Peyer's patch (tissue), 4 donors: ENCODE results near the gene SRD5A2. TPM values are rescaled to one million over a fixed set of nuclear protein-coding genes. Genes with fewer than 3 reads are reported as not detected.

Experiments used
- DNase-seq, 3 donors: peaks; one replicate each; pipeline ENCODE4 v3.0.0-alpha.2; 2017 to 2019
- H3K27ac ChIP-seq, 4 donors: fragments of 200-600 bp; sonication (generic); one replicate each; pipeline ENCODE4 v1.5.1; 2016 to 2019
- H3K27me3 ChIP-seq, 2 donors: fragments of 200-600 bp; sonication (generic); one replicate each; pipeline ENCODE4 v1.5.1; 2019
- H3K36me3 ChIP-seq, 3 donors: fragments of 200-600 bp; sonication (generic); one replicate each; pipeline ENCODE4 v1.5.1; 2016 to 2019
- H3K4me1 ChIP-seq, 4 donors: fragments of 200-600 bp; sonication (generic); one replicate each; pipeline ENCODE4 v1.5.1; 2016 to 2019
- H3K4me3 ChIP-seq, 4 donors: fragments of 200-600 bp; sonication (generic); 1 replicate in 3 of 4; 2 replicates in 1 of 4; pipeline ENCODE4 v1.5.1; 2016 to 2019; ENCODE audit warnings: mild to moderate bottlenecking in 1 of 4
- H3K9me3 ChIP-seq, 4 donors: fragments of 200-600 bp; sonication (generic); one replicate each; pipeline ENCODE4 v1.5.1; 2016 to 2019; ENCODE audit warnings: mild to moderate bottlenecking in 1 of 4
- POLR2A ChIP-seq, 2 donors: fragments of 450-650 bp; IDR thresholded peaks; one replicate each; pipeline ENCODE4 v1.5.1; 2017; ENCODE audit warnings: antibody characterized with exemption in 2 of 2, mild to moderate bottlenecking in 2 of 2, moderate library complexity in 2 of 2
- total RNA-seq, 4 donors: library from RNA; depleted of rRNA; stranded (reverse); fragments of >200 nt; gene quantifications; one replicate each; pipeline ENCODE4 v1.1.0, GENCODE V29; 2016
- TF ChIP-seq, protein P1 (sequence below), 6 experiments: fragments of 450-650 bp in 4 of 6; fragments of 200-600 bp in 2 of 6; sonication (generic) in 1 of 6; IDR thresholded peaks; one replicate each; pipeline ENCODE4 v1.5.1; 2017 to 2019; ENCODE audit warnings: antibody characterized with exemption in 6 of 6, mild to moderate bottlenecking in 3 of 6, moderate library complexity in 1 of 6

The SRD5A2 gene
- total RNA-seq, 4 donors from 2014 or later, result not detected

GRCh38 chr2:31476511-31477180 is 104.1 kb downstream of the SRD5A2 start:
- Histone ChIP-seq H3K9me3 (no peaks in the 10 kb centered on the region), H3K27me3 (no peaks in the 10 kb centered on the region), H3K4me1 (no peaks in the 10 kb centered on the region), H3K4me3 (no peak overlapping the region), H3K36me3 (no peaks in the 10 kb centered on the region), H3K27ac (no peak overlapping the region)
- no peak for DNase-seq
- TF ChIP-seq POLR2A (IDR thresholded peaks at IDR 0.05), result no peak
- TF ChIP-seq, protein P1, sequence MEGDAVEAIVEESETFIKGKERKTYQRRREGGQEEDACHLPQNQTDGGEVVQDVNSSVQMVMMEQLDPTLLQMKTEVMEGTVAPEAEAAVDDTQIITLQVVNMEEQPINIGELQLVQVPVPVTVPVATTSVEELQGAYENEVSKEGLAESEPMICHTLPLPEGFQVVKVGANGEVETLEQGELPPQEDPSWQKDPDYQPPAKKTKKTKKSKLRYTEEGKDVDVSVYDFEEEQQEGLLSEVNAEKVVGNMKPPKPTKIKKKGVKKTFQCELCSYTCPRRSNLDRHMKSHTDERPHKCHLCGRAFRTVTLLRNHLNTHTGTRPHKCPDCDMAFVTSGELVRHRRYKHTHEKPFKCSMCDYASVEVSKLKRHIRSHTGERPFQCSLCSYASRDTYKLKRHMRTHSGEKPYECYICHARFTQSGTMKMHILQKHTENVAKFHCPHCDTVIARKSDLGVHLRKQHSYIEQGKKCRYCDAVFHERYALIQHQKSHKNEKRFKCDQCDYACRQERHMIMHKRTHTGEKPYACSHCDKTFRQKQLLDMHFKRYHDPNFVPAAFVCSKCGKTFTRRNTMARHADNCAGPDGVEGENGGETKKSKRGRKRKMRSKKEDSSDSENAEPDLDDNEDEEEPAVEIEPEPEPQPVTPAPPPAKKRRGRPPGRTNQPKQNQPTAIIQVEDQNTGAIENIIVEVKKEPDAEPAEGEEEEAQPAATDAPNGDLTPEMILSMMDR (IDR thresholded peaks at IDR 0.05), result no peak

DNA sequence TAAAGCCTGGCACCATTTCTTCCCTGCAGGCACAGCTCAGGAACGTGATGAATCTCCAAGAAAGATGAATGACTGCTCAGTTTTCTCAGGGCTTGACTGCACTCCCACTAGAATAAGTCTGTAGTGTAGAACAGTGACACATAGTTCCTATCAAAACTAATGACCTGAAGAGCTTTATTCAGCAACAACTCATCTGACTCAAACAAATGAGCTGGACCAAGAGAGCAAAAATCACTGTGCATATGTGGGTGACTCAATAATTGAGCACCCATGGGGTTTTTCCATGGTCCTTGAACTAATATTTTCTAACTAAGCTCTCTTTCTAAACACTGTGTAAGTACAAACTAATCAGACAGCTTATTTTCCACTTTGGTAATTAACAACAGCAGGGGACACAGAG is 105.0 kb downstream of the SRD5A2 start:
- no peaks in the 10 kb centered on the region for H3K9me3 ChIP-seq
- DNase-seq, result no peak
- H3K27ac ChIP-seq, result no peak overlapping the region
- H3K4me3 ChIP-seq, result no peak overlapping the region
- no peaks in the 10 kb centered on the region for H3K27me3 ChIP-seq
- no peak for TF ChIP-seq POLR2A (IDR thresholded peaks at IDR 0.05)
- TF ChIP-seq, protein P1 (IDR thresholded peaks at IDR 0.05), result no peak
- no peaks in the 10 kb centered on the region for H3K4me1 ChIP-seq
- H3K36me3 ChIP-seq, result no peaks in the 10 kb centered on the region

DNA sequence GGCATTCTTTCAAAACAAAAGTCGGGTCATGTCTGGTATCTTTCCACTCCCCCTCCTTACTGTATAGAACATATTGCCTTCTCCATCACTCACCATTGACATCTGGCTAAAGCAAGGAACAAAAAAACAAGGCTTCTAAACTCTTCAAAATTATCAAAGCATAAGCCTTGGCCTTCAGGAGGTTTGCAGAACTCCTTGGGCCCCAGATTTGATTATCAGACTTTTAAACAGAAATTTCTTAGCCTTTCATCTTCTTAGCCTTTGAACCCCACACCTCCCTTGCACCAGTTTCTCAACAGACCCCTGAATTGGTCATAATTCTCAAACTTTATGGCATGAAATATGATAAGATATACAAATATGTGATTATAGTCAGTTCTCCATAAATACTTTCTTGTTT is 106.4 kb downstream of the SRD5A2 start:
- Histone ChIP-seq H3K4me3 (no peak overlapping the region), H3K27ac (no peak overlapping the region), H3K27me3 (no peaks in the 10 kb centered on the region), H3K36me3 (no peaks in the 10 kb centered on the region), H3K9me3 (no peaks in the 10 kb centered on the region), H3K4me1 (no peaks in the 10 kb centered on the region)
- TF ChIP-seq, protein P1 (IDR thresholded peaks at IDR 0.05), result no peak
- no peak for TF ChIP-seq POLR2A (IDR thresholded peaks at IDR 0.05)
- DNase-seq, result no peak

Other genes with a start within 250 kb of the SRD5A2 start
- gene XDH, start 166.2 kb downstream of the SRD5A2 start, total RNA-seq, result 100 to 1,000 TPM in 1 of 4 donors, 10 to 100 TPM in 3; 19.0 to 108 (median 92.3) TPM